SK-N-SH treated with all-trans-retinoic acid at 6 μM for 48 hours (cell line): Measurements from ENCODE around the gene NFAM1.

Experiments used
- ATAC-seq: fragments of 200-7000 bp; cut with Tn5 transposase; 3 replicates; pipeline ENCODE4 v1.9.1; 2020; ENCODE audit warnings: mild to moderate bottlenecking, moderate library complexity
- ARNTL ChIP-seq: fragments of 450-650 bp; formaldehyde crosslinking; IDR thresholded peaks from 2 replicates; pipeline ENCODE4 v1.5.0; 2020; ENCODE audit warnings: low read depth, mild to moderate bottlenecking, moderate library complexity, borderline replicate concordance
- BACH2 ChIP-seq: fragments of 250-450 bp; sonication (Bioruptor Pico); IDR thresholded peaks from 2 replicates; pipeline ENCODE4 v1.9.0; 2021; ENCODE audit warnings: mild to moderate bottlenecking, borderline replicate concordance
- CREB5 ChIP-seq: fragments of 250-450 bp; sonication (Bioruptor Pico); IDR thresholded peaks from 2 replicates; pipeline ENCODE4 v1.5.1; 2020; ENCODE audit warnings: low read depth, mild to moderate bottlenecking, moderate library complexity
- CSDC2 ChIP-seq: fragments of 250-450 bp; sonication (Bioruptor Pico); IDR thresholded peaks from 2 replicates; pipeline ENCODE4 v1.5.0; 2020; ENCODE audit warnings: mild to moderate bottlenecking, moderate library complexity
- CSRNP3 ChIP-seq: fragments of 250-450 bp; sonication (Bioruptor Pico); IDR thresholded peaks from 2 replicates; pipeline ENCODE4 v1.5.1; 2021; ENCODE audit warnings: mild to moderate bottlenecking, moderate library complexity
- ESRRG ChIP-seq: fragments of 250-450 bp; sonication (Bioruptor Pico); IDR thresholded peaks from 2 replicates; pipeline ENCODE4 v1.6.1; 2021; ENCODE audit warnings: mild to moderate bottlenecking
- GLIS3 ChIP-seq: fragments of 250-450 bp; sonication (Bioruptor Pico); IDR thresholded peaks from 2 replicates; pipeline ENCODE4 v1.5.0; 2020; ENCODE audit warnings: mild to moderate bottlenecking, moderate library complexity
- ISL1 ChIP-seq: fragments of 250-450 bp; sonication (Bioruptor Pico); IDR thresholded peaks from 2 replicates; pipeline ENCODE4 v2.1.2; 2022; ENCODE audit warnings: mild to moderate bottlenecking, moderate library complexity
- OSR1 ChIP-seq: fragments of 250-450 bp; sonication (Bioruptor Pico); IDR thresholded peaks from 2 replicates; pipeline ENCODE4 v1.8.0; 2022; ENCODE audit warnings: moderate library complexity, mild to moderate bottlenecking, inconsistent platforms
- PATZ1 ChIP-seq: fragments of 250-450 bp; sonication (Bioruptor Pico); IDR thresholded peaks from 2 replicates; pipeline ENCODE4 v1.8.0; 2020; ENCODE audit warnings: mild to moderate bottlenecking, moderate library complexity, borderline replicate concordance
- POU6F1 ChIP-seq: fragments of 250-450 bp; sonication (Bioruptor Pico); IDR thresholded peaks from 2 replicates; pipeline ENCODE4 v1.8.0; 2021; ENCODE audit warnings: low read depth, mild to moderate bottlenecking, moderate library complexity, borderline replicate concordance
- RARB ChIP-seq: fragments of 250-450 bp; sonication (Bioruptor Pico); IDR thresholded peaks from 2 replicates; pipeline ENCODE4 v1.8.0; 2021; ENCODE audit warnings: mild to moderate bottlenecking, moderate library complexity
- SNAI2 ChIP-seq: fragments of 250-450 bp; sonication (Bioruptor Pico); IDR thresholded peaks from 2 replicates; pipeline ENCODE4 v1.5.0; 2020; ENCODE audit warnings: mild to moderate bottlenecking, moderate library complexity
- TSHZ2 ChIP-seq: fragments of 250-450 bp; sonication (Bioruptor Pico); IDR thresholded peaks from 2 replicates; pipeline ENCODE4 v1.5.0; 2020; ENCODE audit warnings: mild to moderate bottlenecking, moderate library complexity
- ZC3H10 ChIP-seq: fragments of 250-450 bp; sonication (Bioruptor Pico); IDR thresholded peaks from 2 replicates; pipeline ENCODE4 v1.5.1; 2021; ENCODE audit warnings: mild to moderate bottlenecking, moderate library complexity
- ZFP3 ChIP-seq: fragments of 250-450 bp; sonication (Bioruptor Pico); IDR thresholded peaks from 2 replicates; pipeline ENCODE4 v1.5.0; 2020; ENCODE audit warnings: mild to moderate bottlenecking, moderate library complexity
- ZFP30 ChIP-seq: fragments of 450-650 bp; formaldehyde crosslinking; IDR thresholded peaks from 2 replicates; pipeline ENCODE4 v1.5.0; 2022; ENCODE audit warnings: mild to moderate bottlenecking, moderate library complexity
- ZNF70 ChIP-seq: fragments of 450-650 bp; formaldehyde crosslinking; IDR thresholded peaks from 2 replicates; pipeline ENCODE4 v1.5.0; 2020; ENCODE audit warnings: mild to moderate bottlenecking, moderate library complexity
- ZNF8 ChIP-seq: fragments of 450-650 bp; formaldehyde crosslinking; IDR thresholded peaks from 2 replicates; pipeline ENCODE4 v1.5.0; 2020; ENCODE audit warnings: mild to moderate bottlenecking, moderate library complexity

Gene NFAM1

GRCh38 chr22:42432020-42432596, at the start of gene NFAM1:
NFAM1 (minus strand) TSS chr22:42432403; CDS start chr22:42432357, 46 bp downstream.
- ATAC-seq = no peak
- TF ChIP-seq RARB (CRISPR knock-in tag) (no peak), ESRRG (no peak), CREB5 (CRISPR knock-in tag) (no peak), PATZ1 (CRISPR knock-in tag) (no peak), SNAI2 (CRISPR knock-in tag) (no peak), ZFP30 (CRISPR knock-in tag) (no peak), CSDC2 (CRISPR knock-in tag) (no peak), ZNF70 (CRISPR knock-in tag) (no peak), ISL1 (CRISPR knock-in tag) (no peak), TSHZ2 (CRISPR knock-in tag) (no peak), ZFP3 (CRISPR knock-in tag) (no peak), OSR1 (CRISPR knock-in tag) (no peak), CSRNP3 (no peak), ZC3H10 (CRISPR knock-in tag) (no peak), ZNF8 (CRISPR knock-in tag) (no peak)

GRCh38 chr22:42475122-42475521, 42.9 kb upstream of the NFAM1 start:
- ATAC-seq = no peak
- no peak for TF ChIP-seq GLIS3 (CRISPR knock-in tag)
- no peak for TF ChIP-seq ZC3H10 (CRISPR knock-in tag)
- TF ChIP-seq CSRNP3 = no peak
- TF ChIP-seq OSR1 (CRISPR knock-in tag) = no peak
- TF ChIP-seq CSDC2 (CRISPR knock-in tag) = no peak
- no peak for TF ChIP-seq BACH2
- TF ChIP-seq POU6F1 (CRISPR knock-in tag) = no peak
- TF ChIP-seq ZFP3 (CRISPR knock-in tag) = no peak
- no peak for TF ChIP-seq SNAI2 (CRISPR knock-in tag)
- TF ChIP-seq RARB (CRISPR knock-in tag) = no peak
- TF ChIP-seq ESRRG = no peak
- TF ChIP-seq ARNTL (CRISPR knock-in tag) = no peak
- TF ChIP-seq CREB5 (CRISPR knock-in tag) = no peak
- TF ChIP-seq, all 23 proteins: peak for 0
